Parathyroid adenoma (tissue), 2 donors: Measurements from ENCODE around the gene FOXC1.

Experiments used
- H2AFZ ChIP-seq: fragments of 300-600 bp; sonication (generic); one replicate; pipeline ENCODE4 v1.7.0; 2017; ENCODE audit warnings: antibody characterized with exemption, mild to moderate bottlenecking
- H3K27ac ChIP-seq: fragments of 300-600 bp; sonication (generic); one replicate; pipeline ENCODE4 v1.7.0; 2017
- H3K27me3 ChIP-seq: fragments of 300-600 bp; sonication (generic); one replicate; pipeline ENCODE4 v1.7.0; 2017; ENCODE audit warnings: low read length; ENCODE audit not compliant: control insufficient read depth, insufficient read depth
- H3K36me3 ChIP-seq: fragments of 300-600 bp; sonication (generic); one replicate; pipeline ENCODE4 v1.7.0; 2017; ENCODE audit warnings: low read length; ENCODE audit not compliant: control insufficient read depth, insufficient read depth
- H3K4me1 ChIP-seq: fragments of 300-600 bp; sonication (generic); one replicate; pipeline ENCODE4 v1.7.0; 2017; ENCODE audit warnings: control low read depth
- H3K4me2 ChIP-seq: fragments of 300-600 bp; sonication (generic); one replicate; pipeline ENCODE4 v1.7.0; 2017; ENCODE audit warnings: low read length
- H3K4me3 ChIP-seq: fragments of 300-600 bp; sonication (generic); one replicate; pipeline ENCODE4 v1.7.0; 2017; ENCODE audit warnings: low read depth, low read length
- H3K79me2 ChIP-seq: fragments of 300-600 bp; sonication (generic); one replicate; pipeline ENCODE4 v1.7.0; 2017; ENCODE audit warnings: control low read depth
- H3K9ac ChIP-seq: fragments of 300-600 bp; sonication (generic); one replicate; pipeline ENCODE4 v1.7.0; 2017; ENCODE audit warnings: mild to moderate bottlenecking
- H3K9me3 ChIP-seq: fragments of 300-600 bp; sonication (generic); one replicate; pipeline ENCODE4 v1.7.0; 2017; ENCODE audit warnings: low read length; ENCODE audit not compliant: control insufficient read depth
- TF ChIP-seq, protein P1 (sequence below): fragments of 300-600 bp; sonication (generic); IDR thresholded peaks from one replicate; pipeline ENCODE4 v1.7.0; 2017; ENCODE audit warnings: antibody characterized with exemption, mild to moderate bottlenecking
- donor health status: primary hyperparathyroidism.

FOXC1 gene

DNA sequence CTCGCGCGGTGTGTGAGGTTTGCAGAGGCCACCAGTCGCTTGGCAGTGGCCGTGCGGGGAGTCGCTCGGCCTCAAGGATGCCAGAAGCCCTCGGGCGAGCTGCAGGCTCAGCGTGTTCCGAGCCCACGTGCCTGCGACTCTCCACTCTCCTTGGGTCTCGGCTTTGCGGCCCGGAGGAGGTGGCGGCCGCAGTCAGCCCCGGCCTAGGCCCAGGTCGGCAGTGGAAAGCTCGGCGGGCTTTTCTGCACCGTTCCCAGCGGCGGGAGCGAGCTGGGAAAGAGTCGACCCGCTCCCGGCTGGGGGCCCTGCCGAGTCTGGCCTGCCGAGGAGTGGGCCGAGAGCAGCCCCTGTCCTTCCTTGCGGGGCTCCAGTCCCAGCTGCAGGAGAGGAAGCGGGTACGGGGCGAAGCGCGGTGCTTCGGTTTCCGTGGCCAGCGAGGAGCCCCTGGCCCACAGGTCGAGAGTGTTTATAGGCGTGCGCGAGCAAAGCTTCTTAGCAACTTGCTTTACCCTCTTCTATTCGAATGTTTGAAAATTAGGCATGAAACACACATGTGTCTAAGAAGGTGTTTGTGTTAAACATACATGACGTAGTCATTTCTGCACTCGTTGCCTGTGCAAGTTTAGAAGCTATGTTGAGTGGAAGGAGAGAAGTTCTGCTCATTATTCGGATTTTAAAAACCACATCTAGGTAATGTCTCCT lies 5.6 kb downstream of the FOXC1 start:
- no peaks in the 10 kb centered on the region for H3K36me3 ChIP-seq
- no peaks in the 10 kb centered on the region for H3K79me2 ChIP-seq
- H3K27ac ChIP-seq = no peak overlapping the region
- H3K9me3 ChIP-seq = no peaks in the 10 kb centered on the region
- H3K4me1 ChIP-seq = no peaks in the 10 kb centered on the region
- no peak overlapping the region for H3K4me2 ChIP-seq
- H3K27me3 ChIP-seq = peaks cover 5% of the 10 kb centered on the region
- H3K4me3 ChIP-seq = no peak overlapping the region
- H3K9ac ChIP-seq = no peak overlapping the region
- no peak overlapping the region for H2AFZ ChIP-seq
- TF ChIP-seq, protein P1, sequence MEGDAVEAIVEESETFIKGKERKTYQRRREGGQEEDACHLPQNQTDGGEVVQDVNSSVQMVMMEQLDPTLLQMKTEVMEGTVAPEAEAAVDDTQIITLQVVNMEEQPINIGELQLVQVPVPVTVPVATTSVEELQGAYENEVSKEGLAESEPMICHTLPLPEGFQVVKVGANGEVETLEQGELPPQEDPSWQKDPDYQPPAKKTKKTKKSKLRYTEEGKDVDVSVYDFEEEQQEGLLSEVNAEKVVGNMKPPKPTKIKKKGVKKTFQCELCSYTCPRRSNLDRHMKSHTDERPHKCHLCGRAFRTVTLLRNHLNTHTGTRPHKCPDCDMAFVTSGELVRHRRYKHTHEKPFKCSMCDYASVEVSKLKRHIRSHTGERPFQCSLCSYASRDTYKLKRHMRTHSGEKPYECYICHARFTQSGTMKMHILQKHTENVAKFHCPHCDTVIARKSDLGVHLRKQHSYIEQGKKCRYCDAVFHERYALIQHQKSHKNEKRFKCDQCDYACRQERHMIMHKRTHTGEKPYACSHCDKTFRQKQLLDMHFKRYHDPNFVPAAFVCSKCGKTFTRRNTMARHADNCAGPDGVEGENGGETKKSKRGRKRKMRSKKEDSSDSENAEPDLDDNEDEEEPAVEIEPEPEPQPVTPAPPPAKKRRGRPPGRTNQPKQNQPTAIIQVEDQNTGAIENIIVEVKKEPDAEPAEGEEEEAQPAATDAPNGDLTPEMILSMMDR = no peak

DNA sequence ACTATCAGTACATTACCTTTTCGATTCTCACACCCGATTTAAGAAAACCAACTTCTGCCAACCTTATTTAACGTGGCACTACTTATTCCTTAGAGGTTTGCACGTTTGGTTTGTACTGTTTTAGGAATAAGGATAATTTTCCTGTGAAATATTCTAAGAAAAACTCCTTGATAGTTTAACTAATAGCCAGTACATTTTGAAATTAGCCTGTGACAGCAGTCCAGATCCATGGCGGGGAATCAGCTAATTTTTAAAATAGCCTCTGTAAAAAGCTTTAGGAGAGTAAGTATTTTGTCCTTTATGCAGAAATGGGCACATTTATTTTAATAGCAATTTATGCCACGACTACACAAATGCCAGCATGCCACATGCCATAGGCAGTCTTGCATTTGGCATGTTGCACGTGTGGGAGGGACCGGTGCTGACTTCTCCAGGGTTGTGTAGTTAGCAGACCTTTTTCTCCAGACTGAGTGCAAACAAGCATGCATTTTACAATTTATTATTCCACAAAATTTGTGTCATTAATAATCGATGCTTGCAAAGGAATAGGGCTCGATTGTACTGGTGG lies 6.2 kb downstream of the FOXC1 start:
- no peaks in the 10 kb centered on the region for H3K4me1 ChIP-seq
- H3K4me3 ChIP-seq = no peak overlapping the region
- no peak overlapping the region for H3K9ac ChIP-seq

DNA sequence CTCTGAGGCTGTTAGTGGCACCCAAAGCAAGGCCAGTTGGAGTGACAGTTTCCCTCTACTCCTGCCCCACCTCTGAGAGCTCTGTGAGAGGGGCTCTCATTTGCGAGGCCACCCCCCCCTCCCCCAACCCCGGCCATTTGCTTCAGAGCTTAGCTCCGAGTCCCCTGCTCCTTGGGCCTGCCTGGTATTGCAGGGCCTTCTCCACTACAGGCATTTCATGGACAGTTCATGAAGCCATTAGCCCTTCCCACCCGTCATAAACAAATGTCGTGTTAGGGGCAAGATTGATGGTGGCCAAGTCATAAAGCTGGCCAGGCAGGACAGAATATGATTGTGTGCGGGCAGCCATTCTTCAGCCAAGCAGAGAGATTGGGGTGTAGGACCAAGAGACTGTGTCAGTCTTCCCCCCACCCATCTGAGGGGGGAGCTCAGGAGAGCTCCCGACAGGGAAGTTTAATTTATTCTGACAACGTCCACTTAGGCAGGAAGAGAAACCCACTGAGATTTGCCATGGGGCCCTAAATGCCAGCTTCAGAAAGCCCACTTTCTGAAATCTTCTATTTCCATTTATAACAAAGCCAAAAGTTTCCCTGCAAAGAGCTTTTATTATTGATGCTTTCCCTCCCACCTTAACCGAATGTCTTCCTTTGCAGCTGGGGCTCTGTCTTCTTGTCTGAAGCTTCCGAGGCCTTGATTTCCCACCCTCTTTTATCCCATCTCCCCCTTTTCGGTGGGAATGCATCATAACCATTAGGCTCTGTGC lies 7.2 kb downstream of the FOXC1 start:
- no peaks in the 10 kb centered on the region for H3K4me1 ChIP-seq
- H3K36me3 ChIP-seq = no peaks in the 10 kb centered on the region
- H3K79me2 ChIP-seq = no peaks in the 10 kb centered on the region
- no peaks in the 10 kb centered on the region for H3K9me3 ChIP-seq
- no peak overlapping the region for H3K9ac ChIP-seq
- peaks cover 5% of the 10 kb centered on the region for H3K27me3 ChIP-seq
- no peak overlapping the region for H3K4me2 ChIP-seq
- no peak overlapping the region for H3K4me3 ChIP-seq
- H2AFZ ChIP-seq = no peak overlapping the region
- TF ChIP-seq, protein P1 = no peak
- no peak overlapping the region for H3K27ac ChIP-seq

More for the DNA sequence above, 6.2 kb downstream of the FOXC1 start:
- H3K9me3 ChIP-seq = no peaks in the 10 kb centered on the region
- no peak overlapping the region for H3K4me2 ChIP-seq
- H2AFZ ChIP-seq = no peak overlapping the region
- peaks cover 5% of the 10 kb centered on the region for H3K27me3 ChIP-seq
- TF ChIP-seq, protein P1 = no peak
- H3K27ac ChIP-seq = no peak overlapping the region
- no peaks in the 10 kb centered on the region for H3K36me3 ChIP-seq
- H3K79me2 ChIP-seq = no peaks in the 10 kb centered on the region

DNA sequence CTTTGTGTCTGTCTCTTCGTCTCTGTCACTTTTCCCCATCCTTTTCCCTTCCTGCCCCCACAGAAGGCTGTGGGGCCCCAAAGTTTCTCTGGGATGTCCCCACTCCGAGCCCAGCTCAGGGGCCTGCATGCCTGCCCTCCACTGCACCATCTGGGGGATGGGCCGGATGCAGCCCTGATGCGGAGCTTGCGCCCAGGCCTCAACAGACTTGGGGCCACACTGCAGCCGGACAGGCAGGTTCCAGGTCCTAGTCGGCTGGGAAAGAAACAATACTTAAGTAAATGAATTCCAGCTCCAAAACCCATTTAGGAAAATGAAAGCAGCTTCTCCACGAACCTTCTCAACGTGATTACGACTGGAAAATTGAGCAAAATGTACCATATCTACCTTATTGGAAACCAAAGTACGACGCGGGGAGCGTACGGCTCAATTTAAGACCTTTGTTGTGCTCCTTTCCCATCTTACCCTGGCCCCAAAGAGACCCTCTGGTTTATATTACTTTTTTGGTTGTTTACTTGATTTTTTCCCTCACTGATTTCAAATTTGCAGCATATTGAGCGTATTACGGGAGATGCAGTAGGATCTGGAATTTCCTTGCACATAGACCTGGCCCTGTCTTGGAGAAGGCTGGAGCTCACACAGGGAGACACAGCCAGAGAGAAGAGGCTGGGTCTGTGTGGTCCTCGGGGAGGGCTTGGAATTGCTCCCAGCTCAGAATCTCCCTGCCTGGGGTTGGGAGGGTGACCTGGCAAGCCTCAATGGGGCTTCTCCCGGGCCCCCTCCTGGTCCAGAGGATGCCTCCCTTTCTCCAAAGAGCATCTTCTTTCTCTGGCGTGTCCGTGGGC lies 8.0 kb downstream of the FOXC1 start:
- H3K9me3 ChIP-seq = no peaks in the 10 kb centered on the region
- no peak overlapping the region for H2AFZ ChIP-seq
- no peaks in the 10 kb centered on the region for H3K79me2 ChIP-seq
- TF ChIP-seq, protein P1 = no peak
- no peak overlapping the region for H3K9ac ChIP-seq
- H3K4me2 ChIP-seq = no peak overlapping the region
- no peaks in the 10 kb centered on the region for H3K36me3 ChIP-seq
- no peaks in the 10 kb centered on the region for H3K4me1 ChIP-seq
- peaks cover 5% of the 10 kb centered on the region for H3K27me3 ChIP-seq
- no peak overlapping the region for H3K27ac ChIP-seq
- H3K4me3 ChIP-seq = no peak overlapping the region
